ENCODE results near the gene AASS.

The AASS gene

DNA sequence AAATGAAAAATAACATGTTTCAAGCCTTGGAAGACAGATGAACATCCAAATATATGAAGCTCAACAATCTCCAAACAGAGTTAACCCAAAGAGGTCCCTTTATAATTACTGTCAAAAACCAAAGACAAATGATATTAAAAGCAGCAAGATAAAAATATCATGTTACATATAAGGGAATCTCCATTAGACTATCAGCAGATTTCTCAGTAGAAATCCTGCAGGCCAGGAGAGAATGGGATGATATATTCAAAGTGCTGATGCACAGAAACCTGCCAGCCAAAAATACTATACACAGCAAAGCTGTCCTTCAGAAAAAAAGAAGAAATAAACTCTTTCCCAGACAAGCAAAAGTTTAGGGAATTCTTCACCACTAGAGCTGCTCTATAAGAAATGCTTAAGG lies 41.0 kb downstream of the AASS start:
- DNase-seq = no peak

DNA sequence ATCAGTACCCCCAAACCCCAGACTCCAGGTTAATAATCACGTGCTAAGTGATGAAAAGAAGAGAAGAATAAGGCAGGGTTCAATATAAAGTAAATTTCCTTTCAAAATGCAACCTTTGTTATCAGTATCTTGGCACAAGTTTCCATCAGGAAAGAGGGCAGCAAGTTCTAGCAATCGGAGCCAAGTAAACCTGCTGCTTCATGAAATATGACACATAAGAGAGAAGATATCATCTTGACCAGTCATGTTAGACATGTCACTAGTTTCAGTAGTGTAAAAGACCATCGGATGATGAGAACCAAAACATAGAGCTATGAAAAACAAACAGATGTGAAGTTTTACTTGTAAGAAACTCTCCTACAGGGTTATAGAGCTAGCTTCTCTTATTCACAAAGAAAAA lies 44.0 kb downstream of the AASS start:
- no peak for DNase-seq

DNA sequence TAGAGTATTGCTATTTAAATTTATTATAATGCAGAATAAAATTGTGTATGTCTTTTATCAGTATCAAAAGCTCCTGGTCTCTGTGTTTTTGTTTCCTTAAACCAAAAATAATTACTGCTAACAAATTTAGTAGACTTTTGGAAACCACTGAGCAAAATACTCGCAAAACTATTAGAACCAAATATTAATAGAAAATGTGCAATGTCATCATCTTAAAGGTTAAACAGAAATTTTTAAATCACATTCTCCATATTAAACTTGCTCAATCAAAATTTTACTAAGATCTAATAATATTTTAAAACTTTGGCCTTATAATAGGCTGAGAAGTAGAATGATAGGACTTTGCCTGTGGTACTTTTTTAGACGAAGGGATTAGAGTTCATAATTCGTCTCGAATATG lies 48.4 kb downstream of the AASS start:
- no peak for DNase-seq

DNA sequence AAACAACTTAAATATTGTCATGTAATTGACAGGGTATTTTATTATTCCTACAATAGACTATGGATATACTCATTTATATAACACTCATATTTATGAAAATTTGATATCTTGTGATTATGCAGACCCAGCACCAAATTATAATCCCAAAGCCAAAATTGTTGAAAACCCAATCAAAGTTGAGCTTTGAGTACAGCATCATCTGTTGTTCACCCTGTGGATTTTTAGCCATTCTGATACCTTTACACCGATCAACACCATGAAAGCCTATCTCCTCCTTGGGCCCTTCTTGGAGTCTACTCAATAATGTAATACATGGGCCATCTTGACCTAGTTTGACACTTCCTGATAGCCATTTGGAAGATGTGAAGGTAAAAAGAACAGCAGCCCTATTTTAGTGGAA lies 49.5 kb downstream of the AASS start:
- DNase-seq = no peak

DNA sequence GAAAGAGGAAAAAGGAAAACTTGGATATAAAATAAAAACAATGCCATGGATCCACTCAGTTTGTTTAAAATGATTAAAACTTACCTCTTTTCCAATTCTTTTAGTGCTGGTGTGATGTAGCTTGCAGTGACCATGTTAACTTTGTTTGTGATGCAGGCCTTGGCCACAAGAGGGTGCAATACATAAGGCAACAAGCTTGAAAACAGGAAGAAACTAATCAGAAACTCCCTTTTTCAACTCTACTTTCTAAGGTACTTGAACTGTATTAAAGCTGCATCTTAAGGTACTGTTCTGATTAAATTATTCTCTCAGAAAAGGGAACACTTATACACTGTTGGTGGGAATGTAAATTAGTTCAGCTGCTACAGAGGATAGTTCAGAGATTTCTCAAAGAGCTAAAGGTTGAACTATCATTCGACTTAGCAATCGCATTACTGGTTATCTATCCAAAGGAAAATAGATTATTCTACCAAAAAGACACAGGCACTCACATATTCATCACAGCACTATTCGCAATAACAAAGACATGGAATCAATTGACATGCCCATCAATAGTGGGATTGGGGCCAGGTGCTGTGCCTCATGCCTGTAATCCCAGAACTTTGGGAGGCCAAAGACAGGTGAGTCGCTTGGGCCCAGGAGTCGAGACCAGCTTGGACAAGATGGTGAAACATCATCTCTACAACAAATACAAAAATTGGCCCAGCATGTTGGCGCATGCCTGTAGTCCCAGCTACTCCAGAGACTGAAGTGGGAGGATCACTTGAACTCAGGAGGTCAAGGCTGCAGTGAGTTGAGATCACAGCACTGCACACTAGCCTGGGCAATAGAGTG lies 50.9 kb downstream of the AASS start:
- DNase-seq = peak; percentile 87

DNA sequence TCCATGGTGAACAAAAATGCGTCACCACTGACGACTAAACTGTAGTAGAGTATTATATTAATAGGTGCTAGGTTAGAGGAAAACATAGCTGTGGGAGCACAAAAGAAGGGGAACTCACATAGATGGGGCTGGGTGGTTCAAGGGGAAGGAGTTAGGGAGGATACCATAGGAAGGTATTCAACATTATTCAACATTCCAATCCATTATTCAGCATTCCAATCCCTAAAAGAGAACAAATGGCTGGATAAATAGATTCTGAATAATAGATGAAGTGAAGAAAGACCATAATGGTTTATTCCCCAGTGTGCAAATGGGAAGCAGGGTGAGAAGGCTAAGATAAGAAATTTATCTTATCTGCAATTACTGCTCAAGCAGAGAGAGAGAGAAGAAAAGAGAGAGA lies 61.4 kb downstream of the AASS start:
- peak; percentile 33 for DNase-seq

DNA sequence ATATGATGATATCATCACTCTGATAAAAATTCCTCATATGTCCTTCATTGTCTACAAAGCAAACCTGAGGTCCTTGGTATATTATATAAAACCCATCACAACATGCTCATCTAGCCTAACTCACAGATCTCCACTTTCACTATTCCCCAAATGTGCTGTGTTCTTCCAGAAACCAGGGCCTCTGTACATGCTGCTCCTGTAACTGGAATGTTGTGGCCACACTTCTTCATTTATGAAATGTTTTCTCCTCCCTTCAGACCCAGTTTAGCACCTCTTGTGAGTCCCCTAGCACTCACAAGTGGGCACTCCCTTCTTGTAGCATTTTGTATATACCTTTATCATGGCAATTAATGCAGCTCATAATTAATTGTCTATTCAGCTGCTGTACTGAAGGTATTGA lies 61.9 kb downstream of the AASS start:
- no peak for DNase-seq

DNA sequence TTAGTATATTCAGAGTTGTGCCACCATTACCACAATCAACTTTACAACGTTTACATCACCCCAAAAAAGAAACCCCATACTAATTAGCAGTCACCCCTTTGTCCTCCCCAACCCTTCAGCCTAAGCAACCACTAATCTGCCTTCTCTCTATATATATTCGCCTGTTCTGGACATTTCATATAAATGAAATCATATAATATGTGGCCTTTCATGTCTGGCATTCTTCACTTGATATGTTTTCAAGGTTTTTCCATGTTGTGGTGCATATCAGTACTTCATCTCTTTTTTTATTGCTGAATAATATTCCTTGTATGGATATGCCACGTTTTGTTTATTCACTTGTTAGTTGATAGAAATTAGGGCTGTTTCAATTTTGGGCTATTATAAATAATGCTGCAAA lies 70.4 kb downstream of the AASS start:
- DNase-seq = no peak

DNA sequence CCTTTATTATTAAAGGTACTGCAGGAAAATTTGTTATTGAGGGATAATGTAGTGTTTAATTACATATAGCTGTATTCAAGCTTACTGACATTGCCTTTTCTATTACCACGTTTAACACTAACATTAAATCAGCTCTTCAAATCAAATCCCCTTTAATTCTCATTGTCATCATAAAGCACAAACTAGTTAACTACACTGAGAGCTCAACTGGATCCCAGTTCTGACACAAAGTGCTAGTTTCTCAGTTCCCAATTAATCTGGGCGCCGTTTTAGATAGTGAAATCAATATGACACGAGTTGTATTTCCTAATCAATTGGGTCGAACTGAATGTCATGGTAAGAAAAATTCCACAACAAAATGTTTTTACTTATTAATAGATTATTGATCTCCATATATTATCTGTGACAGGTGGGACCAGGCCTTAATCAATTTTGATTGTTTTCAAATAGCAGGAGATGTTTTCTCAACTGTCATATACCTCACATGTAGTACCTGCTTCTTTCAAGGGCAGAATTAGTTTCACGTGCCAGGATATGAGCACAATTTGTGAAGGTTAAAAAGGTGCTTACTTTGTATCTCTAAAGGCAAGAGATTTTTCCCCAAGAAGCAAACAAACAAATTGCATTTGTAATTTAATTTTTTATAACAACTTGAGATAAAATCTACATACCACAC lies 71.0 kb downstream of the AASS start:
- no peak for DNase-seq

DNA sequence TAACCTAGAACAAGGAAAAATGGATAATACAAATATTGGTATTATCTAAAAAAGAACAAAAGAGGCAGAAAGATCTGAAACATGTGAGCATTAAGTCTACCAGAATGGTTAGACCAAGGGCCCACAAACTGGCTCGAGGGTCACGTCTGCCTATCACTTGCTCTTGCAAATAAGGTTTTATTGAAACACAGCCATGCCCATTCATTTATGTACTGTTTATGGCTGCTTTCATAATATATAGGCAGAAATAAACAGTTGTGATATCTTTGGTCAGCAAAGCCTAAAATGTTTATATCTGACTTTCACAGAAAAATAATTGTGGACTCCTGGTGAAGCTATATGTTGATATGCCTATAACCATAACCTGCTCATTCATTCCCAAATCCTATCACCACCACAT lies 71.8 kb downstream of the AASS start:
- no peak for DNase-seq

DNA sequence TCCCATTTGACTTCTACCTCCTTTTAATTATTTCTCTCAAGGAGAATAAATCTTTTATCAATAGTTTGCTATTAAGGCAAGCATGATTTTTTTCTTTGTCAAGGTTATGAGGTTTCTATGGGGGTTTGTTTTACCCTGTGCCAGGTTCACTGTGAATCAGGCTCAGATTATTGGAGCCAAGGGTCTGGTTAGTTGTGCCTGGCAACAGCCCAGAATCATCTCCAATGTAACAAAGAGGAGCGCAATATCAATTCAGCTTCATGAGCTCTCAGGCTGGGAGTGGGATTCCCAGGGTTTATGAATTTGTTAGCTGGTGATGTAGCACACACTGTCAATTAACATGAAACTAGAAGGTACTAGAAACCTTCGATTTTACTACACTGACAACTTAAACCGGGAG lies 73.2 kb downstream of the AASS start:
- no peak for DNase-seq

DNA sequence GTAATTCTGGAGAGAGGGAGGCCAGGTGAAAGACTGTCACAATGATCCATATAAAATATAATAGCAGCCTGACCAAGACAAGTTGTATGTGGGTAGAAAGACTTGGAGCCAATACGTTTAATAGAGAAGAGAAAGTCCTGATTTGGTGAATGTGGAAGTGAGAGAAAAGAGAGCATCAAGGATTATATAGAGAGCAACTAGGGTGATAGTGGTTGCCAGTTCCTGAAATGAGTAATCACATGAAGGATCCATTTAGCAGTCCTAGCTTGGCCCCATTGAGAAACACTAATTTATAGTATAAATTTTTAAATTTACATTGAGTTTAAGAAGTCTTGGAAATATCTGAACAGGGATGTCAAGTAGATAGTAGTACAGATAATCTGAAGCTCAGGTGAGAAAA lies 74.0 kb downstream of the AASS start:
- no peak for DNase-seq

DNA sequence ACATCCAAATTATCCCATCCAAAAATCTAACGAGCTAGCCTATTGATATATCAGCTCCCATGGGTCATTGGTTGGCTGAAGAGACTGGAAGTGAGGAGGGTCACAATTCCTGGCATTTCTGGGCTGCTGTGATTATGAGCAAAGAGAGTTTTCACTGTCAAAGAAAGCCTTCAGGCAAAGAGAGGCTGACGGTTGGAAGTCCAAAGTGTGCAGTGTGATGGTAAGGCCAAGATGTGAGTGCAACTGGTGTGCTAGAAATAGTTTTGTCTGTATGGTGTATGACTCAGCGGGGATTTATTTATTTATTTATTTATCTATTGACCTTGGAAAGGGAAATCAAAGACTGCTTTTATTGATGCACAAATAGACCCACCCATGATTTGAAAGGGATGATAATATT lies 75.0 kb downstream of the AASS start:
- DNase-seq = no peak

DNA sequence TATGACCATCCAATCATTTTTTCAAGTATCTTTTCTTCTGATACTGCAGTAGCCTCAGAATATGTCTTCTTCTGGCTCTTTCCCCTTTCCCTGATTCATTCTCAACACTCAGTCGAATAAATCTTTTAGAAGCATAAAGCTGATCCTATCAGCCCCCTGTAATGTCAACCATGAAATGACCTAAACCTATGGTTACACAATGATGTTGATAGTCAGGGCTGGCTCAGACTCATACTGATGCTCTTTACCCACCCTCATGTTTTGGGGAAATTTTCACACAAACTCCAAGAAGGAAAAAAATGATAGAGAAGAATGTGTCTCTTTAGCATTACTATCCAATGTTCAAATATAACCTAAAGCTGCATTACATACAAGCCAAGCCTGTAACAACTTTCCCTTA lies 76.0 kb downstream of the AASS start:
- DNase-seq = no peak

DNA sequence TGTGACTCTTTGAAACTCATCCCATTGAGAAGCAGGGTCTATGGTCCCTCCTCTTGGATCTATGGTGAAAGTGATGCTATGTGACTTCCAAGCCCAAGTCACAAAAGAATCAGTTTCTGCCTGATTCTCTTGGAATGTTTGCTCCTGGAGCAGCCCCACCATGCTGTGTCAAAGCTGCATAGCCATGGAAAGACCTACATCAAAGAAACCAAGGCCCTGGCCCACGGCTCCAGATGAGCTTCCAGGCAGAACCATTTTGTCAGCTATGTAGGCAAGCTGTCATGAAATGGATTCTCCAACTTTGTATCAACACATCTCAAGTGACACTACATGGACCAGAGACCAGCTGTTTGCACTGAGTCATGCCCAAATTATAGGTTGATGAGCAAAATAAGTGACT lies 77.0 kb downstream of the AASS start:
- DNase-seq = no peak

DNA sequence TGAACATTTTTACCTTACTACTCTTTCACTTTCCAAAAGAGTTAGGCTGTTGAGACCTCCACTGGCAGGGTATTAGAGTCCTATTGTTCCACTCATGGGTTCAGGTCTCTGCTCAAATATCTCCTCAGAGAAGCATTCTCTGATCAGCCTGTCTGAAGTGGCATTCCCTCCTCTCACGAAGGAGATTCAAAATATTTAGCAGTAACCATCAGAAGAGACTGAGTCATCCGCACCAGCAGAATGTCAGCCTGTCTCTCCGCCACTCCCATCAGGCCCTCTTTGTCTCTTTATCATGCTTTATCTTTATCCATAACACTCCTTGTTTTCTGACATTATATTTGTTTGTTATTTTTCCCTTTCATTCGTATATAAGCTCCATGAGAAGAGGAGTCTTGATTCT lies 79.1 kb downstream of the AASS start:
- DNase-seq = no peak

DNA sequence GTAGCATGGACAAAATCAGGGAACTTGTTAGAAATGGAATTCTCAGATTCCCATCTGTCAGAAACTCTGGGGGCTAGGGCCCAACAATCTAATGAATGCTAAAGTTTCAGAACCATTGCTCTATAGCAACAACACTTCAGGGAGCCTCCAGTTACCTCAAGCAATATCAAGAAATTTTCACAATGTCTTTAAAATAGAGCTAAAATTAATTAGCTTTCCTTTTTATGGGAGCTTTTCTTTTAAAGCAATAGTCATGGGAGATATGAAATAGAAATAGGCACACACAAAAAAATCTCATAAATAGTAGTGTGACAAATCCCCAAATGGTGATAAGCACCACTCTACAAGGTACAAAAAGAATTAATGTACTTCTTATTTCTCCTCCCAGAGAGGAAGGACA lies 80.9 kb downstream of the AASS start:
- no peak for DNase-seq

DNA sequence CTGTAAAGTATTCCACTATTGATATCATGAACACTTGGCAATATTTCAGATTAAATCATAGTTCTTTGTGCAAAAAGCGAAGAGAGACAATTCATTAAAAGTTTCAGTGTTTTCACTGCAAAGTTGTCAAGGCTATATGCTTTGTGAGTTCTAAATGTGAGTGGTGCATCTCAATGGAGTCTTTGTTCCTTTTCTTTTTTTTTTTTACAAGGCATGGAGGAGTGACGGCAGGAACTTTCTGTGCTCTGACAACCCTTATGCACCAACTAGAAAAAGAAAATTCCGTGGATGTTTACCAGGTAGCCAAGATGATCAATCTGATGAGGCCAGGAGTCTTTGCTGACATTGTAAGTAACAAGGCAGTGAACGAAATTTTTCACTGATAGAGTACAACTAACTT lies 84.5 kb downstream of the AASS start:
- peak; percentile 13 for DNase-seq

DNA sequence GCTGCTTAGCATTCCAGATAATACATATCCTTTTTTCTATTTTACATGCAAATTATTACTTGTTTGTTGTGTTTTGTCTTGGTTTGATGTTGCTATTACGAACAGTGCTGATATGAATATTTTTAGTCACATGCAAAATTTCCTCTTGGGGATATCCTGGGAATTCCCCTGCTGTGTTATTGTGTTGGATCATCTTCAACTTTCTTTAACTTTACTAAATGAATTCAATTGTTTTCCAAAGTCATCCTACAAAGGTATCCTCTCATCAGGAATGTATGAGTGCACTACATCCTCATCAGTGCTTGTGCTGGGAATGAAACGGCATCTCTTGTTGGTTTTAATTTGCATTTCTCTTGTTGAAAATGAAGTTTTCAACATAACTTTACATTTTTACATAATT lies 87.1 kb downstream of the AASS start:
- no peak for DNase-seq

DNA sequence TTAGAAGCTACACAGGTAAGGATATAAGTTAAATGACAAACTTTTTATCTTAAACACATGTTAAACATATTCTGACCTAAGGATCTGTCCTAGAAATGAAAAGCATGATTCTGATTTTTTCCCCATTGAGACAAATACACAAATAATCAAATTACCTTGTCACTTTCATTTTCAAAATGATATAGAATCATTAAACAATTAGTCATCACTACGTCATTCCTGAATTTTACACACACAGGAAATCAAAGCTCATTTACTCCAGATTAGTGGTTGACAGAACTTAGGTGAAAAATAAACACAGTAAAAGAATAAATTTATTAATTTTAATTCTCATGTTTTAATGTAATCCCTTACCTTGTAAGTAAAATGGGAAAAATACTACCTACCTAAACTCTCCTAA lies 89.0 kb downstream of the AASS start:
- DNase-seq = no peak

DNA sequence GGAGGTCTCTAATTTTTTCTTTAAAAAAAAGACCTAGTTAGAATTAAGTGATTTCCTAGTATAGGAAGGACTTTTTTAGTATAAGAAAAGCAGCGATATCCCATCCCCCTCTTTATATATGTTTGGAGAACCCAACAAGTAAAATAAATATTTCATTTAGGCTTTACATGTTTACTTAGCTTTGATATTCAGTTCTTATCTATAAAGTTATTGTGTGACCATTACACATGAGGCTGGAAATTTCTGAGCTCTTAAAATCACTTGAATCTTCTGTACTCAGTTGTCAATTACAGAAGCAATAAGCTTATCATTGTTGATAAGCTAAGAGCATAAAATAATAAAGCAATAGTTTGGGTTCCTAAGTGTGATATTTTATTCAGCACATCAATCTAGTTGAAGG lies 89.7 kb downstream of the AASS start:
- no peak for DNase-seq

DNA sequence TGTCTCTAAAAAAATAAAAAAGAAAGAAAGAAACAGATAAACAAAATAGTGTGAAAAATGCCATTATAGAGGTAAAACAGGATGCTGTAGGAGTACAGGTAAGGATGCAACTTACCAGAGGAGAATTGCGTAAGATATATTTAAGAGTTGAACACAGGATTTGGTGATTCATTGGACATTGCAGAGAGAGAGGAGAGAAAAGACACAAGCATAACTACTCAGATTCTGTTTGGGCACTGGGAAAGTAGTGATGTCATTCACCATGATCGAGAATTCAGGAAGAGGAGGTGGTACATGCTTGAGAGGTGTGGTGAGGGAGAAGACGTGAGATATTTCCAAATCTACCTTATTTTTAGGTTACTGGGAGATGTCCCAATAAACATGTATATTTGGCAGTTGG lies 97.6 kb downstream of the AASS start:
- no peak for DNase-seq

DNA sequence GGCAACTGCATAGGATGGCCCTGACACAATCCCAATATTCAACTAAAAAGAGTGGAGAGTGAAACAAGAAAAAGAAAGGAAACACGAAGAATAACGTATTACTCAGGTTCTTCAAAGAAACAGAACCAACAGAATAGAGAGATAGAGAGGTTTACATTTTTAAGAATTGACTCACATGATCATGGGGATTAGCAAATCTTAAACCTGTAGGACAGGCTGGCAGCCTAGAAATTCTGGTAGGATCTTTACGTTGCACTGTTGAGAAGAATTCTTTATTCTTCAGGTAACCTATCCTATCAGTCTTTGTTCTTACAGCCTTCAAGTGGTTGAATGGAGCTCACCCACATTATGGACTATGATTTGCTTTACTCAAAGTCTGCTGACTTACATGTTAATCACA lies 103.9 kb downstream of the AASS start:
- DNase-seq = no peak

DNA sequence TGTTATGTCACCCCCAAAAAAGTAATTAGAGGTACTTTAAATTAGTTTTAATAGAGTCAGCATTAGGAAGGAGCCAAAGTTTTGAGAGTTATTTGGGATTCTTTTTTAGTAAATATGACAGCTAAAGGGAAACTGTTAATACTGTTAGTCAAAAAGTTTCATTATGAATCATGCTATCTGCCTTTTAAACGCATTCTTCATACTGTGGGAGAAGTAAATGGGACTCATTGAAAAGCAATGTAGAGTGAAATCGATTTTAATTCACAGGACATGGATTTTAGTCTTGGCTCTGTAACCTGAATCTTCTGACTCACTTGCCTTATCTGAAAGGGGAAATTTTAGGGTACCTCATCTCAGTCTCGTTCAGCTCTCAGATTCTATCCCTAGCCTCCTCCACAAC lies 105.1 kb downstream of the AASS start:
- DNase-seq = no peak

DNA sequence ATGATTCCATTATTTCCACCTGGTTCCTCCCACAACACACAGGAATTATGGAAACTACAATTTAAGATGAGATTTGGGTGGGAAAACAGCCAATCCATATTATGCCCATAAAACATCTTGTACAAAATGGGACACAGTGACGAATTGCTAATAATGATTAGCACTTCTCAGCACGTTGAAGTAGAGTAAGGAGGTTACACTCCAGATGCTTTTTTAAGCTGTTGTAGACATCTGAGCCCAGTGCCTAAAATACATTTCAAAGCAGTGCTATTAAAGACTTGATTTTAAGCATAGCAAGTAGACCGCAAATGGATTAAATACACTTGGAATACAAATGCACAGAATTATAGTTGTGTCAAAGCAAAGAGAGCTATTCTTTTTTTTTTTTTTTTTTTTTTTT lies 105.9 kb downstream of the AASS start:
- no peak for DNase-seq
